Gastroesophageal sphincter (tissue), 4 donors: ENCODE measurements around the gene KCNMB3. TPM values are rescaled to one million over a fixed set of nuclear protein-coding genes. Genes with fewer than 3 reads are reported as not detected.
"Not testable (repeated sequence)": the region's sequence is repeated elsewhere in the genome, so short reads cannot be mapped to it uniquely, and the experiment has no call there.

Source experiments
- ATAC-seq: fragments of 150-250 bp; one replicate; pipeline ENCODE4 v1.9.1; 2016; ENCODE audit warnings: mild to moderate bottlenecking, moderate library complexity
- H3K27ac ChIP-seq, 4 donors: fragments of 200-600 bp; sonication (generic) in 3 of 4; 1 replicate in 3 of 4; 2 replicates in 1 of 4; pipeline ENCODE4 v1.5.1; 2016 to 2019
- H3K27me3 ChIP-seq: fragments of 200-600 bp; sonication (generic); one replicate; pipeline ENCODE4 v1.5.1; 2019
- H3K36me3 ChIP-seq, 2 donors: fragments of 200-600 bp; sonication (generic); one replicate each; pipeline ENCODE4 v1.5.1; 2019; ENCODE audit warnings: control low read depth in 1 of 2
- H3K4me1 ChIP-seq, 3 donors: fragments of 200-600 bp; sonication (generic); 1 replicate in 2 of 3; 2 replicates in 1 of 3; pipeline ENCODE4 v1.5.1; 2016 to 2019; ENCODE audit warnings: control low read depth in 2 of 3
- H3K4me3 ChIP-seq, 2 donors: fragments of 200-600 bp; sonication (generic); one replicate each; pipeline ENCODE4 v1.5.1; 2019; ENCODE audit warnings: mild to moderate bottlenecking in 1 of 2, moderate library complexity in 1 of 2
- H3K9me3 ChIP-seq, 3 donors: fragments of 200-600 bp; sonication (generic); one replicate each; pipeline ENCODE4 v1.5.1; 2017 to 2019; ENCODE audit warnings: control low read depth in 2 of 3
- EP300 ChIP-seq: sonication (generic); formaldehyde crosslinking; IDR thresholded peaks from one replicate; pipeline ENCODE4 v1.6.1; 2017; ENCODE audit warnings: antibody characterized with exemption, mild to moderate bottlenecking
- POLR2A ChIP-seq, 2 donors: fragments of 450-650 bp; IDR thresholded peaks; one replicate each; pipeline ENCODE4 v1.6.1; 2017; ENCODE audit warnings: antibody characterized with exemption in 2 of 2, mild to moderate bottlenecking in 2 of 2, moderate library complexity in 1 of 2
- POLR2AphosphoS5 ChIP-seq: sonication (generic); formaldehyde crosslinking; IDR thresholded peaks from one replicate; pipeline ENCODE4 v1.6.1; 2017; ENCODE audit warnings: antibody characterized with exemption
- WGBS, 2 donors: methylation state at CpG; one replicate each; pipeline ENCODE4 v1.1.5; 2018; ENCODE audit warnings: low coverage in 1 of 2; 5-methylcytosine and 5-hydroxymethylcytosine counted together
- total RNA-seq, 4 donors: library from RNA; depleted of rRNA; stranded (reverse); fragments of >200 nt; gene quantifications; one replicate each; pipeline ENCODE4 v1.1.0, GENCODE V29; 2016
- TF ChIP-seq, protein P1 (sequence below), 4 experiments: fragments of 200-600 bp in 2 of 4; fragments of 450-650 bp in 2 of 4; sonication (generic) in 1 of 4; IDR thresholded peaks; one replicate each; pipeline ENCODE4 v1.5.1; 2017 to 2019; ENCODE audit warnings: antibody characterized with exemption in 4 of 4, mild to moderate bottlenecking in 2 of 4, moderate library complexity in 2 of 4

The KCNMB3 gene
- total RNA-seq, 4 donors from 2014 or later: 1.0 to 6.2 (median 4.1) TPM

DNA sequence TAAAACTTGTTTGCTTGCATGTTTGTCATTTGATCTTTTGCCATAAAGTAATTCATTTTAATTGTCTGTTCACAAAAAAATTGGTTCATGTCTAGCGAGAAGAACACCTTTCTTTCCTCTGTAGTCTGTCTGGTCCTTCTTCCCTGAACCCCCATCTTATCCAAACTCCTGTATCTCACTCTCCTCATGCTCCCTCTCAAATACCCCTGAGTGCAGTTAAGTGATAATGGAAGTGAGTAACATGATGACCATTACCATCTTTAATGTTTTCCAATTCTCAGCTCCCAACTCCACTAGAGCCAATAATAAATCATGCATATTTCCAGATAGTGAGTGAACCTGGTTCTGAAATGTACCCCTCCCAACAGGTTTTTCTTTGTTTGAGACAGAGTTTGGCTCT, 14.2 kb upstream of the KCNMB3 start:
- no peak overlapping the region for H3K4me3 ChIP-seq

DNA sequence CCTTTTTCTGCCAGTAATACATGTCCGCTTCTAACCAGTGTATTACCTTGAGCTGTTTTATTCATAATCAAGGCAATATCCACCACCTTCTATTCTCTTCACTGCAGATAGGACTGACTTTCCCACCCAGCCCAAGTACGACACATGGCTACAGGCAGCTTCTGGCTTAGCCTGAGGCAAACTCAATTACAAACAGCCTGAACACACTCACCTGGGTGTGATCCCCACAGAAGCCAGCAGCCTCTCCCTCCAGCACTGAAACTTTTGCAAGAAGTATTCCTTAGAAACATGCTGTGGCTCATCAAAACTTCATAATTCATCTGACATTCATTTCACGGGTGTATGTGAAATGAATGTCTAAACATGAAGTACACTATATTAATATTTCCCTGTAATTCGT, 13.5 kb upstream of the KCNMB3 start:
- TF ChIP-seq POLR2AphosphoS5: no peak
- TF ChIP-seq EP300: no peak
- TF ChIP-seq, protein P1, sequence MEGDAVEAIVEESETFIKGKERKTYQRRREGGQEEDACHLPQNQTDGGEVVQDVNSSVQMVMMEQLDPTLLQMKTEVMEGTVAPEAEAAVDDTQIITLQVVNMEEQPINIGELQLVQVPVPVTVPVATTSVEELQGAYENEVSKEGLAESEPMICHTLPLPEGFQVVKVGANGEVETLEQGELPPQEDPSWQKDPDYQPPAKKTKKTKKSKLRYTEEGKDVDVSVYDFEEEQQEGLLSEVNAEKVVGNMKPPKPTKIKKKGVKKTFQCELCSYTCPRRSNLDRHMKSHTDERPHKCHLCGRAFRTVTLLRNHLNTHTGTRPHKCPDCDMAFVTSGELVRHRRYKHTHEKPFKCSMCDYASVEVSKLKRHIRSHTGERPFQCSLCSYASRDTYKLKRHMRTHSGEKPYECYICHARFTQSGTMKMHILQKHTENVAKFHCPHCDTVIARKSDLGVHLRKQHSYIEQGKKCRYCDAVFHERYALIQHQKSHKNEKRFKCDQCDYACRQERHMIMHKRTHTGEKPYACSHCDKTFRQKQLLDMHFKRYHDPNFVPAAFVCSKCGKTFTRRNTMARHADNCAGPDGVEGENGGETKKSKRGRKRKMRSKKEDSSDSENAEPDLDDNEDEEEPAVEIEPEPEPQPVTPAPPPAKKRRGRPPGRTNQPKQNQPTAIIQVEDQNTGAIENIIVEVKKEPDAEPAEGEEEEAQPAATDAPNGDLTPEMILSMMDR (IDR thresholded peaks at IDR 0.05): no peak
- TF ChIP-seq POLR2A (IDR thresholded peaks at IDR 0.05): no peak
- Histone ChIP-seq H3K36me3 (no peaks in the 10 kb centered on the region), H3K27ac (no peak overlapping the region), H3K4me3 (no peak overlapping the region), H3K4me1 (peaks cover 0 to 3% (median 0%) of the 10 kb centered on the region in 3 donors), H3K27me3 (no peaks in the 10 kb centered on the region), H3K9me3 (peaks cover 0 to 4% (median 0%) of the 10 kb centered on the region in 3 donors)
- 14 to 43% methylated on average over 3 to 4 of the region's 4 CpGs for WGBS, 2 donors
- no peak for ATAC-seq

More for the DNA sequence above, 14.2 kb upstream of the KCNMB3 start:
- Histone ChIP-seq H3K9me3 (no peaks in the 10 kb centered on the region), H3K27me3 (no peaks in the 10 kb centered on the region), H3K4me1 (peaks cover 0 to 3% (median 0%) of the 10 kb centered on the region in 3 donors), H3K36me3 (no peaks in the 10 kb centered on the region), H3K27ac (no peak overlapping the region)
- WGBS, 2 donors: 77 to 83% methylated on average over 1 of the region's 1 CpG
- no peak for ATAC-seq
- TF ChIP-seq POLR2AphosphoS5: no peak
- TF ChIP-seq EP300: no peak
- TF ChIP-seq, protein P1 (IDR thresholded peaks at IDR 0.05): no peak
- TF ChIP-seq POLR2A (IDR thresholded peaks at IDR 0.05): no peak

DNA sequence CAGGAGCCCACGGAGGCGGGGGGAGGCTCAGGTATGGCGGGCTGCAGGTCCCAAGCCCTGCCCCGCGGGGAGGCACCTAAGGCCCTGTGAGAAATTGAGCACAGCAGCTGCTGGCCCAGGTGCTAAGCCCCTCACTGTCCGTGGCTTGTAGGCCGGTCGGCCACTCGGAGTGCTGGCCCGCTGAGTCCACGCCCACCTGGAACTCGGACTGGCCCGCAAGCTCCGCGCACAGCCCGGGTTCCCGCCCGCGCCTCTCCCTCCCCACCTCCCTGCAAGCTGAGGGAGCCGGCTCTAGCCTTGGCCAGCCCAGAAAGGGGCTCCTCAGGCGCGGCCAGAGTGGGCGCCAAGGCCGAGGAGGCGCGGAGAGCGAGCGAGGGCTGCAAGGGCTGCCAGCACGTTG, 12.2 kb upstream of the KCNMB3 start:
- no peak for ATAC-seq
- peaks cover 0 to 14% (median 0%) of the 10 kb centered on the region in 3 donors for H3K9me3 ChIP-seq
- no peak overlapping the region for H3K27ac ChIP-seq
- TF ChIP-seq EP300: no peak
- no peak for TF ChIP-seq POLR2AphosphoS5
- TF ChIP-seq POLR2A (IDR thresholded peaks at IDR 0.05): no peak
- TF ChIP-seq, protein P1 (IDR thresholded peaks at IDR 0.05): no peak
- WGBS, 2 donors: 96% methylated on average over 4 of the region's 29 CpGs; no CpG with 5 or more reads in 1 of the 2 donors
- peaks cover 0 to 3% (median 0%) of the 10 kb centered on the region in 3 donors for H3K4me1 ChIP-seq
- no peaks in the 10 kb centered on the region for H3K27me3 ChIP-seq
- H3K36me3 ChIP-seq: no peaks in the 10 kb centered on the region
- H3K4me3 ChIP-seq: no peak overlapping the region

DNA sequence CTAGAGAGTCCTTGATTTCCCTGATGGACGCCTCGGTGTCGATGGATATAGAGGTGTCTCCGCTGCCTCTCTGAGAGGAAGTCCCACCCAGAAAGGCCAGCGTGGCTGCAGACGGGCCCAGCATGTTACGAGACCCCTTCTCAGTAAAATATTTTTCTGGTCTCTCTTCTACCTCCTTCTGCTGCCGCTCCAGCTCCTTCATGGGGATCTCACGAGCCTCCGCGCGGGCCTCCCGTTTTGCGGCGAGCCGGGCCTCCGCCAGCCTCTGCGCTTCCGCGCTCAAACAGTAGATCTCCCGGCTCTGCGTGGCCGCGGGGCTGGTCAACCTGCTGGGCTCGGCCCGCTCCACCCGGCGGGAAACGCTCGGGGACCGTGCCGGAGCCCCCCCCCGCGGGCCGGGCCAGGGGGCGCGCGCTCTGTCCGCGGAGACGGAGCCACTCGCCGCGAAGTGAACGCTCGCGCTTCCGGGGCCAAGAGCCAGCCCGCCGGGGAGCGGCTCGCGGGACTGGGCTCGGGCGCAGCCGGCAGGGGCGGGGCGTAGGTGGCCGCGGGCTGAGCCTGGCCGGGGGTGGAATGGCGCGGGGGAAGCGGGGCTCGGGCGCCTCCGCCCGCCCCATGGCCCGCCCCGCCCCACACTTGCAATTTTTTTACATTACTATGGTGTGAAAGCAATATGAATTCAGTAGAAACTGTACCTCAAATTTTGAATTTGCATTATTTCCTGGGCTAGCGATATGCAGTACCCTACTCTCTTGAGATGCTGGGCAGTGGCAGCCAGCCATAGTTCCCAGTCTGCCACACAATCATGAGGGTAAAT, 10.2 kb upstream of the KCNMB3 start:
- H3K4me1 ChIP-seq: peaks cover 0 to 3% (median 0%) of the 10 kb centered on the region in 3 donors
- peak overlapping the region; percentile 71 to 72 for H3K4me3 ChIP-seq
- ATAC-seq: peak; percentile 98
- TF ChIP-seq POLR2AphosphoS5: no peak
- TF ChIP-seq POLR2A (IDR thresholded peaks at IDR 0.05): peak in 1 of 2 donors; percentile 49
- TF ChIP-seq, protein P1 (IDR thresholded peaks at IDR 0.05): peak in 1 of 4 experiments; percentile 36
- H3K9me3 ChIP-seq: peaks cover 0 to 14% (median 0%) of the 10 kb centered on the region in 3 donors
- 0 to 27% methylated on average over 1 to 17 of the region's 71 CpGs for WGBS, 2 donors
- H3K27me3 ChIP-seq: no peaks in the 10 kb centered on the region
- H3K36me3 ChIP-seq: no peaks in the 10 kb centered on the region
- peak overlapping the region; percentile 11 to 82 (median 76) for H3K27ac ChIP-seq

DNA sequence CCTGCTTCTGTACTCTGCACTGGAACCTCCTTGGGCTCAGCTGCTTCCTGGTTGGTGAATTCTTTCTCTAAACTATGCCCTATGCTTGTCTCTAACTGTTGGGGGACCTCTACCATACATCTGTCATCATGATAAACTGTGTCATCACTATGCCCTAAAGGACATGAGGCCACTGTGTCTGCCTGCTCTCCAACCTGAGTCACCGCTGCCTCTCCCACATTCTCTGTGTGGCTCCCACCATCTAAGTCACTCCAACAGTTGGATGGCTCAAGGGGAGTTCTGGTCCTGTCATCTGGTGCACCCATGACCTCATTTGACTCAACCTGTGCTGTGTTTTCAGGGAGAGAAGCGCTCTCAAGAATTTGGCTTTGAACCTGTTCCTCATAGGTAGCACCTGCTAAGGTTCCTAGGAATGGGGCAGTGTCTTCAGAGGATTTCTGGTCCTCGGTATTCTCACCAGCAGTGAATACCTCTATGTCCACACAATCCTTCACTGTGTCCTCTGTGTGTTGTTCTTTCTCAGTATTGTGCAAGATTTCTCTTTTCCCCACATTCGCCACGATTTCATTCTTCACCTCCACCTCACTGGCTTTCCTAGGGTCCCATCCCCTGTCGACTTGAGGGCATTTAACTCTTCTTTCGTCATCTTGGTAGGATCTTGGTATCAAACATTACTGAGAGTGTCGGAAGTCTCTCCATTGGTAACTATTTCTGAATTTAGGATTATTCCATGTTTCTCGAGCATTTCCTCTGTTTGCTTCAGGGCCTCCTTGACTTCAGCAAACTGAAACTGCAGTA, 9.2 kb upstream of the KCNMB3 start:
- not testable (repeated sequence) for H3K27me3 ChIP-seq, ATAC-seq, H3K4me1 ChIP-seq, H3K36me3 ChIP-seq
- H3K27ac ChIP-seq: peak overlapping the region in 1 of 4 donors; percentile 80
- peaks cover 0 to 14% (median 0%) of the 10 kb centered on the region in 3 donors for H3K9me3 ChIP-seq
- WGBS, 2 donors: 96 to 97% methylated on average over 8 to 9 of the region's 9 CpGs
- H3K4me3 ChIP-seq: peak overlapping the region in 1 of 2 donors; percentile 72
